NCI-H526 (cell line): ENCODE data around the gene SLC16A6.
"Not testable (repeated sequence)": the region's sequence is repeated elsewhere in the genome, so short reads cannot be mapped to it uniquely, and the experiment has no call there.

Experiments used
- DNase-seq, 2 experiments: peaks; one replicate each; lab custom pipeline; 2025; lab: John Stamatoyannopoulos, UW

The SLC16A6 gene

GRCh38 chr17:68290268-68290954, 516 bp downstream of the SLC16A6 start:
- peak in 1 of 2 experiments; percentile 54 for DNase-seq

- peak in 1 of 2 experiments; percentile 26 for DNase-seq
Measured at GRCh38 chr17:68289936-68290267, 1.0 kb downstream of the SLC16A6 start.

DNA sequence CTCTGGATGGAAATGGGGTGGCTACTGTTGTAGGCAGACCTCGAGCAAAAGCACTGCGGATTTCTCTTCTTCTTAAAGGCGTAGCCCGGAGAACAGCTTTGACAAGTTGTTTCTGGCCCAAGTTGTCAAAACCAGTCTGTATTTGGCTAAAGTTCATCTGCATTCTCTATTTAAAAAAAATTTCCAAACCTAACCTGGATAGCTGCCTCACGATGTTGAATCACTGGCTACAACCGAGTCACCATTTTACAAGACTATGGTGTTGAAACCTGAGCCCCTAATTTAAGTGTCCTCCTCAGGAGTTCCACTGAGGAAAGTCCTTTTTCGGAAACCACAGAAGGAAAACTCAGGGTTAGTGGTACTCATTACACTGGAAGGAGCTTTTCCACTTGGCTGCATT, 1.5 kb downstream of the SLC16A6 start:
- DNase-seq: no peak

GRCh38 chr17:68288804-68289203, 2.1 kb downstream of the SLC16A6 start:
- peak in 1 of 2 experiments; percentile 14 for DNase-seq

DNA sequence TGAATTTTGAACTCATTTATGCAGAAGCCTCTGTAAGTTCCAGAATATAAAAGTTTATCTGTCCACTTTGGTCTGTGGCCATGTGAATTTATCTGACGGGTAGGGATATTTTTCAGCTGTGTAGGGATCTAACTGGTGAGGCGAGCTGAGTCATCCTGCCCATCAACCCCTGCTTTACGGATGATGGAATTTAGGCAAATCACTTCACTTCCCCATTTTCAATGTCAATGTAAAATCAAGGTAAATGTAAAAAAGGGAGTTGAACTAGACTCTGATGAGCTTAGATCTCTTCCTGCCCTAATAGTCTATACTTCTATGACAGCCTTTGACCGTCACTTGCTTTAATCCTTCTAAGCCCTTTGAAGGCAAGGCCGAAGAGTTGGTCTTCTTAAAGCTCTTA, 2.6 kb downstream of the SLC16A6 start:
- DNase-seq: peak in 1 of 2 experiments; percentile 53

GRCh38 chr17:68281965-68282364, 9.0 kb downstream of the SLC16A6 start:
- not testable (repeated sequence) for DNase-seq

- no peak for DNase-seq
Measured at GRCh38 chr17:68277807-68278206, 13.1 kb downstream of the SLC16A6 start.

DNA sequence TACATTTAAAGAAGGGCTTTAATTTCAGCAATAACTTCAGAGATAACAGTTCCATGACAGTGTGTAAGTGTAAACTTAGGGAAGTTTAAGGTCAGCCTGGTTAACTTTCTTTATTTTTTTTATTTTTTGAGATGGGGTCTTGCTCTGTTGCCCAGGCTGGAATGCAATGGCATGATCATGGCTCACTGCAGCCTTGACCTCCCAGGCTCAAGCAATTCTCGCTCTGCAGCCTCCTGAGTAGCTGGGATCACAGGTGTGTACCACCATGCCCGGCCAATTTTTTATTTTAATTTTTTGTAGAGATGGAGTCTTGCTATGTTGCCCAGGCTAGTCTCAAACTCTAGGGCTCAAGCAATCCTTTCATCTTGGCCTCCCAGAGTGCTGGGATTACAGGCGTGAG, 14.6 kb downstream of the SLC16A6 start:
- not testable (repeated sequence) for DNase-seq

DNA sequence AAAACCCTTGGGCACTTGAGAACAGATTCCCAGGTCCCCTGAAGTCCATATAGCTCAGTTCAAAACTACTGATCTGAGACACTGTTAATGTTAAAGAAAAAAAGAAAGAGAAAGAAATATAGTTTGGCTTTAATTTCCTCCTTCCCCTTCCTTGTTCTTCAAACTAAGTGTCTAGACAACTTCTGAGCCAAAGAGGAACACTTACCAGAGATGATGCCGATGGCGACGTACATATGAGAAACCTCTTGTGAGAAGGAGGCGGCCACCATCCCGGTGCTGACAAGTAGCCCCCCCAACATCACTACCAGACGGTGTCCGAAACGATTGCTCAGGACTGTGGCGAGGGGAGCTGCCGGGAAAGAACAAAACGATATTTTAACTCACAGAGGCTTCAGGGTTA, 17.2 kb downstream of the SLC16A6 start:
- no peak for DNase-seq

- DNase-seq: not testable (repeated sequence)
Measured at GRCh38 chr17:68265833-68266232, 25.1 kb downstream of the SLC16A6 start.

GRCh38 chr17:68263101-68263681, 27.7 kb downstream of the SLC16A6 start:
- DNase-seq: peak; percentile 8 to 49

DNA sequence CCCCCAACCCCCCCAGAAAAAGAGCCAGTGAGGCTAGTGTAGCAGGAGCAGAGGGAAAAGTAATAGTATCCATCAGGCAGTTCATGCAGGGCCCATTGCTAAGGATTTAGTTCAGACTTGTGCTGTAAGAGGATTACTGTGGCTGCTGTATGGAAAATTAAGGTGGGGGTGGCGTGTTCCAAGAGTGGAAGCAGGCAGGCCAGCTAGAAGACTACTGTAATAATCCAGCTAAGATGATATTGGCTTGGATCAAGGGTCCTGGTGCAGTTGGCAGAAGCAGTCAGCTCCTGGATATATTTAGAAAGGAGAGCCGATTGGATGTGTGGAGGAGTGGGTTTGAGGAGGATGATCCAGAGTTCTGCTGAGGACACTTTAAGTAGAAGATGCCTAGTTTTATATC, 28.5 kb downstream of the SLC16A6 start:
- not testable (repeated sequence) for DNase-seq

- no peak for DNase-seq
Measured at GRCh38 chr17:68260051-68260762, 30.7 kb downstream of the SLC16A6 start.

DNA sequence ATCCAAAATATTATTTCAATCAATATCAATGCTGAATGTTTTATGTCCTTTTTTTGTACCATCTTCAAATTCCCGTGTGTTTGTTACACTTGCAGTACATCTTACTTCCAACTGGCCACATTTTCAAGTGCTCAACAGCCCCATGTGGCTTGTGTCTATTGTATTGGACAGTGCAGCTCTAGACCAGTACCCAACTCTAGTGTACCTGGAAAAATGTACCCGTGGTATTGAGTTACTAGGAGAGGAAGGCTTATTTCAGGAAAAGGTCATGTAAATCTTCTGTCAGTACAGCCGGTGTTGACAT, 31.3 kb downstream of the SLC16A6 start:
- peak in 1 of 2 experiments; percentile 17 for DNase-seq

DNA sequence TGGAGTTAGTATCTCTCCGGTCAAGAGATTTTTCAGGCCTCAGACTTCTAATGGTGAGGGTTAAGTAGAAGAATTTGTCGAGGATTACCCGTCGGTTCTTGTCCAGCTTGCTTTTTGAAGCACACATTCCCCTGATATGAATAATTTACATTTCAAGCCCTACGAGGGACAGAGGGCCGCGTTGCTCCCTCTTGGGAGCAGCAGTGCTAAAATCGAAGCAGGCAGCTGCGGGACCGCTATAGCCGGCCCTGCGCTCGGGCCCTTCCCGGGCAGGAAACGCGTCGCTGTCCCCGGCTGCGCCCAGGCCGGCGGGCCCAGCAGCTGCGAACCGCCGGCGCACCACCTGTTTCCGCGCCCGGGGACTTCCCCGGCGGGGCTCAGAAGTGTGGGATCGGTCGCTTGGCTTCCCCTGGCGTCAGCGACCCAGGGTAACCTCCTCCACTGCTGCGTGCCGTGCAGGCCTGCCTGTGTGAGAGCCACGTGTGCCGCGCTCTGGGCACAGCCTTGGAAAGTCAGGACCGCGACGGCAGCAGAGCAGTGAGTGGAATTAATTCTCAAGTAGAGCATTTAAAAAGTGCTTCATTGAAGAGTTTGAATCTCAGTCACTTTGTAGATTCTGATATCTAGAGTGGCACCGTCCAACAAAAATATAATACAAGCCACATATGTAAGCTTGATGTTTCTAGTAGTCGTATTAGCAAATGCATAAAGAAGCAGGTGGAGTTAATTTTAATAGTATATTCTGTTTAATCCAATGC, 31.9 kb downstream of the SLC16A6 start:
- peak in 1 of 2 experiments; percentile 36 for DNase-seq

DNA sequence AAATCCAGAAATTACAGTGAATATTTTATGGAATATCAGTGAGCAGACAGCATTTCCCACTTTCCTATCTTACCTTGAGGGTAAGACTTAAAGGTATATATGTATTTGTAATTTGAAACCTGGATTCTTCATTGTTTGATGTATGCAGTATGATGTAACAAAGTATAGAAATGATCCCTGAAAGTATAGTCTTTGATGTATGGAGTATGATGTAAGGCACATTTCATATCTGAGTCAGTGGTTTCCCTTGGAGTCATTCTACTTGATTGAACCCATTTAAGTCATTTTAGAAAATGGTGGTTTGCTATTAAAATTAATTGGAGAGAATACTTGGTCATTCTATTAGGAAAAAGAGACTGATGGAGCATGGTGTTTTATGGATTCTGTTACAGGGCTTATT, 33.0 kb downstream of the SLC16A6 start:
- no peak for DNase-seq

GRCh38 chr17:68256701-68257100, 34.2 kb downstream of the SLC16A6 start:
- not testable (repeated sequence) for DNase-seq

DNA sequence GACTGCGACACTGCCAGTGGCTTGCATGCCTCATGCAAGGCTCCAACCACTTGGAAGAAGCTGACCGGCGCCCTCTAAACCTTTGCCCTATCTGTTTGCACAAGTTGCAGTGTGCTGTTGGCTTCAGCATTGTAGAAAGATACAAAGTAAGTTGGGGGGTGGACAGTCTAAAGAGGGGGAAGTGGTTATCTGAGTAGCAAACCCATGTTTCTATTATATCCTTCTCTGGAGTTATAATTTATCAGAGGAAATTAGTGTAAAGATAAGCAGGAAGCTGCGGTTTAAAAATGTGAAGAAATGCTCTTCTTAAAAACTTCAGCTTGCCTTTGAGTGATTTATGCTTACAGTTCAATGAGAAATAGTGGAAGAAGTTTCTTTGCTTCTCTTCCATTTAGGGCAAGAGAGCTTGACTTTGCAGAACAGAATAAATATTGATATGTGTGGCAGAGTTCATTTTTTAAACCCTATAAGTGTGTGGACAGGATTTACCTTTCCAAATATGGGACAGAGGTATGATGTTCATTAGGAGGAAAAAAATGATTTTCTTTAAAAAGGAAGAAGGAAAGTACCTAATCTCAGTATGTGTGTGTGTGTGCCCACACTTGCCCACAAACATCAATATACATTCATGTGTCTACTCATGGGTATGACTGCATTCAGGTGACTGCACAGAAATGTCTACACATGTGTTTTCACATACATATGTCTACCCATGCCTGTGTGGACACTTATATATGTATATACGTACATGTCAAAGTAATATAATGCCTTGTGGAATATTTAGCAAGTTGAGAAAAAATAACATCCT, 35.0 kb downstream of the SLC16A6 start:
- no peak for DNase-seq

DNA sequence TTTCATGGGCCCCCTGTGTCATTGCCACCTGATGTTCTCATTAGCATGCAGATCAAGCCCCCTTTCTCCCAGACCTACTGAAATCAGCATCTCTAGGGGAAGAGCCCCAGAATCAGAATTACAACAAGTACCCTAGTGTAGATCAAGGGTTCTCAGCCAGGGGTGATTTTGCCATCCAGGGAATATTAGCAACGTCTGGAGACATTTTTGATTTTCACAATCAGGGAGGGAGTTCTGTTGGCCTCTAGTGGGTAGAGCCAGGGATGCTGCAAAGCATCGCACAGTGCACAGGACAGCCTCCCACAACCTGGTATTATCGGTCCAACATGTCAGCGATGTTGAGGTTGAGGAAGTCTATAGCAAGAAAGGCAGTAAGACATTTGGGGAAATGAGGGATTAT, 35.8 kb downstream of the SLC16A6 start:
- no peak for DNase-seq

GRCh38 chr17:68253426-68253825, 37.5 kb downstream of the SLC16A6 start:
- not testable (repeated sequence) for DNase-seq

GRCh38 chr17:68249354-68249765, 41.6 kb downstream of the SLC16A6 start:
- no peak for DNase-seq

DNA sequence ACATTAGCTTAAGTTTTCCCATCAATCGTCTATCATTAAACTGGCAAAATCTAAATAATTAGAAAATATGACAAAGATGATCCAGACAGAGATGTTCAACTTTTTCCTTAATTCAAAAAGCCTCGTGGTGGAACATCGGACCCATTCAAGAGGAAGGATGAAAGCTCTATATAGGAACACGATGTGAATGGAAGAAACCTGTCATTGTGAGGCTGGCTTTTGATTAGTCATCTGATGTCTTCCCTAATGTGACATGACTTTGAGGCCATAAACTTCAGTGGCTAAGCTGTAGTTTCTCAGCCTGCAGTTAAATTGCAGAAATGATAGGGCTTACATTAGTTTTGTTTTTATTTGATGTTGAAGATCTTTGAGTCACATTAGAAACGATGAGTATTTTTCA, 42.0 kb downstream of the SLC16A6 start:
- no peak for DNase-seq
